Tongue (tissue), 2 donors: ENCODE measurements around the gene KIAA0825. TPM values are rescaled to one million over a fixed set of nuclear protein-coding genes. Genes with fewer than 3 reads are reported as not detected.

Experiments
- DNase-seq: peaks from one replicate; pipeline ENCODE4 v3.0.0-alpha.2; 2015
- total RNA-seq: library from RNA; depleted of rRNA; stranded (reverse); fragments of >200 nt; gene quantifications from one replicate; pipeline ENCODE4 v1.2.3, GENCODE V29; 2014

Gene KIAA0825
- total RNA-seq, 1 donor from 2014 or later: 13.1 TPM

GRCh38 chr5:94313188-94313587 lies 305.2 kb downstream of the KIAA0825 start:
- no peak for DNase-seq

GRCh38 chr5:94312298-94312697 lies 306.1 kb downstream of the KIAA0825 start:
- DNase-seq: no peak

- DNase-seq: no peak
Observed at GRCh38 chr5:94310833-94311232, 307.6 kb downstream of the KIAA0825 start.

- DNase-seq: no peak
Observed at GRCh38 chr5:94309141-94309540, 309.3 kb downstream of the KIAA0825 start.

- DNase-seq: no peak
Observed at GRCh38 chr5:94308442-94308841, 310.0 kb downstream of the KIAA0825 start.

GRCh38 chr5:94304146-94304545 lies 314.3 kb downstream of the KIAA0825 start:
- no peak for DNase-seq

- DNase-seq: no peak
Observed at GRCh38 chr5:94288937-94289336, 329.5 kb downstream of the KIAA0825 start.

- DNase-seq: no peak
Observed at GRCh38 chr5:94285984-94286383, 332.4 kb downstream of the KIAA0825 start.

- DNase-seq: no peak
Observed at GRCh38 chr5:94283093-94283492, 335.3 kb downstream of the KIAA0825 start.

GRCh38 chr5:94281236-94281801 lies 337.1 kb downstream of the KIAA0825 start:
- DNase-seq: no peak

- no peak for DNase-seq
Observed at GRCh38 chr5:94276751-94277150, 341.7 kb downstream of the KIAA0825 start.

- no peak for DNase-seq
Observed at GRCh38 chr5:94276048-94276447, 342.4 kb downstream of the KIAA0825 start.

GRCh38 chr5:94274707-94275106 lies 343.7 kb downstream of the KIAA0825 start:
- no peak for DNase-seq

GRCh38 chr5:94268226-94268625 lies 350.2 kb downstream of the KIAA0825 start:
- peak; percentile 59 for DNase-seq

GRCh38 chr5:94267350-94267899 lies 351.0 kb downstream of the KIAA0825 start:
- no peak for DNase-seq

GRCh38 chr5:94266170-94266569 lies 352.2 kb downstream of the KIAA0825 start:
- DNase-seq: no peak

GRCh38 chr5:94263068-94263467 lies 355.3 kb downstream of the KIAA0825 start:
- DNase-seq: no peak

- no peak for DNase-seq
Observed at GRCh38 chr5:94260096-94260495, 358.3 kb downstream of the KIAA0825 start.

GRCh38 chr5:94254214-94254613 lies 364.2 kb downstream of the KIAA0825 start:
- DNase-seq: no peak

GRCh38 chr5:94250985-94251384 lies 367.4 kb downstream of the KIAA0825 start:
- DNase-seq: no peak

- DNase-seq: no peak
Observed at GRCh38 chr5:94249430-94249829, 369.0 kb downstream of the KIAA0825 start.

GRCh38 chr5:94248175-94248875 lies 370.1 kb downstream of the KIAA0825 start:
- no peak for DNase-seq

- no peak for DNase-seq
Observed at GRCh38 chr5:94245608-94246007, 372.8 kb downstream of the KIAA0825 start.

- DNase-seq: no peak
Observed at GRCh38 chr5:94244921-94245320, 373.5 kb downstream of the KIAA0825 start.
